ENCODE results near the gene GAL3ST2. TPM values are rescaled to one million over a fixed set of nuclear protein-coding genes. Genes with fewer than 3 reads are reported as not detected.
A peak's percentile ranks its signal among the peaks of the same experiment; 100 is the strongest.
"Not testable (repeated sequence)": the region's sequence is repeated elsewhere in the genome, so short reads cannot be mapped to it uniquely, and the experiment has no call there.

GAL3ST2 gene
- total RNA-seq, 2 experiments from 2014 or later = 0.20 TPM; not detected in 1

- Mint-ChIP-seq H3K9me3 (ENCODE audit: low read depth) (no peaks in the 10 kb centered on the region), H3K4me1 (peaks cover 11% of the 10 kb centered on the region), H3K4me3 (peak overlapping the region; percentile 56), H3K27ac (no peak overlapping the region), H3K36me3 (no peaks in the 10 kb centered on the region), H3K27me3 (peaks cover 8% of the 10 kb centered on the region)
- CTCF ChIA-PET = interaction anchor here (0.8 to 1.5 kb wide), 5 partner anchors 40 to 76 kb away, joined by 3 to 6 read pairs (median 3); no protein-coding TSS in a partner anchor
- ATAC-seq (peak; percentile 37), DNase-seq (peak; percentile 46)
These were observed 28.0 kb downstream of the GAL3ST2 start for GRCh38 chr2:241804326-241805229.

GRCh38 chr2:241806217-241806616, 29.6 kb downstream of the GAL3ST2 start:
- H3K27me3 Mint-ChIP-seq; DNase-seq; H3K4me3 Mint-ChIP-seq; ATAC-seq; CTCF ChIA-PET; H3K27ac Mint-ChIP-seq; H3K36me3 Mint-ChIP-seq; H3K9me3 Mint-ChIP-seq (ENCODE audit: low read depth): not testable (repeated sequence)
- peaks cover 11% of the 10 kb centered on the region for H3K4me1 Mint-ChIP-seq

GRCh38 chr2:241808051-241808720, 31.6 kb downstream of the GAL3ST2 start:
- H3K9me3 Mint-ChIP-seq (ENCODE audit: low read depth) = no peaks in the 10 kb centered on the region
- H3K27ac Mint-ChIP-seq = no peak overlapping the region
- CTCF ChIA-PET = no interaction called here
- H3K4me3 Mint-ChIP-seq = no peak overlapping the region
- H3K27me3 Mint-ChIP-seq = peaks cover 10% of the 10 kb centered on the region
- H3K4me1 Mint-ChIP-seq = peaks cover 11% of the 10 kb centered on the region
- no peak for DNase-seq
- ATAC-seq = no peak
- H3K36me3 Mint-ChIP-seq = no peaks in the 10 kb centered on the region

DNA sequence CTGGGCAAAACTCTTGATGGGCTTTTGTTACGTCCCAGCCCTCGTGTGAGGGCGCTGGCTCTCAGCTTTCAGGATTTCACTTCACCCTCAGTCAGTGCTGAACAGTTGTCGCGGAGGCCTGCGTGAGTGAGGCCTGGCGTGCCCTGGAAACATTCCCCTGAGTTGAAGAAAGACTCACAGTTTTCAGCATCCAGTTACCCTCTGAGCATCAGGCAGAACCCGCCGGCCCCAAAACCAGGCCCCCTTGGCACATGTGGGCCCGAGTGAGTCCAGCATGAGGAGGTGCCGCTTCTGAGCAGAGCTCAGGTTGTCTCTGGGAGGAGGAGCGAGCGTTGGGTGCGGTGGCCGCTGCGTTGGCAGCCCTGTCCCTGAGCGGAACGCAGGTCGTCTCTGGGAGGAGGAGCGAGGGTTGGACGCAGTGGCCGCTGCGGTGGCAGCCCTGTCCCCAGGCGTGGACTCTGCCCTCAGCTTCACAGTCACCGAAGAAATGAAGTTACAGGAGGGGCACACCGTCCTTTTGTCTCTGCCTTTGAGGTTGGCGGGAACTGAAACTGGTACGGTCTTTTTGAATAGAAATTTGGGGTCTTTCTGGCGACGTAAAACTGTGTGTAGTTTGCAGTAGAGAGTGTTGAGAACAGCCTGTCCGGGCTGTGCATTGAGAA, 32.2 kb downstream of the GAL3ST2 start, which contains the start of gene NEU4:
TSS of gene NEU4 (plus strand) at position 473 of the 662 bp plus-strand sequence. CDS start 5,292 bp downstream, outside the sequence.
- CTCF ChIA-PET = no interaction called here
- ATAC-seq (no peak), DNase-seq (no peak)
- Mint-ChIP-seq H3K4me1 (peaks cover 9% of the 10 kb centered on the region), H3K27ac (no peak within 1 kb of the TSS), H3K36me3 (no peaks in the 10 kb centered on the region), H3K4me3 (no peak within 1 kb of the TSS), H3K27me3 (peaks cover 8% of the 10 kb centered on the region), H3K9me3 (ENCODE audit: low read depth) (no peaks in the 10 kb centered on the region)

DNA sequence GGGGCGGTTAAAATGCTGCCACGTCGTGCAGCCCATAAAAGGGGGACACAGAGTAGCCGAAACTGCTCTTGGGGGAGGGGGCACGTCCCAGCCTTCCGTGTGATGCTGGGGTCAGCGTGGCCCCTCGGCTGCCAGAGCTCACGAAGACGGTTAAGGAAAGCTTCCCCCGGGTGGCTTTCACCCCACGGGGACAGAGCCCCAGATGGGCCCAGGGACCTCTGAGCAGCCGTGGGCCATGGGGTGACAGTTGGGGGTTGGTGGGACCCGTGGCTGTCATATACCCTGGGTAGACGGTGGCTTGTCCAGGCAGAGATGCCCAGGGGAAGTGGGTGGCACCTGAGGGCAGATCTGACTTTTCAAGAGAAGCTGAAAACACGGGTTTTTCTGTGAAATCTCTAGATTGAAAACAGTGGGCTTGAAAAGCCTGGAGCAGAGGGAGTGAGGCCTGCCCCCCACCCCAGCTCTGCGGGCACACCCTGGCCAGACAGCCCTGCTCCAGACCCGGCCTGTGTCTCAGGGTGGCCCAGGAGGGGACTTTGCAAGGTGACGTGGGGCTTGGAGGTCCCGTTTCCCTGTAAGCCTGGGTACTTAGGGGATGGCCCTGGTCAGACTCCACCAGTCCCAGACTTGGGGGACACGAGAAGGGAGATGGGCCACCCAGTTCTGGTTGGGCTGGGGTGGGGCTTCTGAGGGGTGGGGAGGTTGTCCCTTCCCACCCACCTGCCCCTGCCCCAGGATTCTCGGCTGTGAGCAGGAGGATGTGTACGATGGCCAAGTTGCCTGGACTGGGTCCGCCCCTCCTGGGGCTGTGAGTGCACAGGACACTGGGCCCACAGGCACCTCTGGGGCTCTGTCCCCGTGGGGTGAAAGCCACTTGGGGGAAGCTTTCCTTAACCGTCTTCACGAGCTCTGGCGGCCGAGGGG, 33.0 kb downstream of the GAL3ST2 start:
- CTCF ChIA-PET = no interaction called here
- Mint-ChIP-seq H3K4me1 (peaks cover 9% of the 10 kb centered on the region), H3K27me3 (peaks cover 5% of the 10 kb centered on the region), H3K36me3 (no peaks in the 10 kb centered on the region), H3K9me3 (ENCODE audit: low read depth) (no peaks in the 10 kb centered on the region), H3K27ac (no peak overlapping the region), H3K4me3 (no peak overlapping the region)
- ATAC-seq (no peak), DNase-seq (no peak)

GRCh38 chr2:241810307-241811200, 33.9 kb downstream of the GAL3ST2 start:
- H3K4me3 Mint-ChIP-seq = no peak overlapping the region
- H3K36me3 Mint-ChIP-seq = no peaks in the 10 kb centered on the region
- H3K9me3 Mint-ChIP-seq (ENCODE audit: low read depth) = no peaks in the 10 kb centered on the region
- H3K27ac Mint-ChIP-seq = no peak overlapping the region
- ATAC-seq (no peak), DNase-seq (no peak)
- peaks cover 2% of the 10 kb centered on the region for H3K27me3 Mint-ChIP-seq
- H3K4me1 Mint-ChIP-seq = peaks cover 5% of the 10 kb centered on the region
- CTCF ChIA-PET = no interaction called here

DNA sequence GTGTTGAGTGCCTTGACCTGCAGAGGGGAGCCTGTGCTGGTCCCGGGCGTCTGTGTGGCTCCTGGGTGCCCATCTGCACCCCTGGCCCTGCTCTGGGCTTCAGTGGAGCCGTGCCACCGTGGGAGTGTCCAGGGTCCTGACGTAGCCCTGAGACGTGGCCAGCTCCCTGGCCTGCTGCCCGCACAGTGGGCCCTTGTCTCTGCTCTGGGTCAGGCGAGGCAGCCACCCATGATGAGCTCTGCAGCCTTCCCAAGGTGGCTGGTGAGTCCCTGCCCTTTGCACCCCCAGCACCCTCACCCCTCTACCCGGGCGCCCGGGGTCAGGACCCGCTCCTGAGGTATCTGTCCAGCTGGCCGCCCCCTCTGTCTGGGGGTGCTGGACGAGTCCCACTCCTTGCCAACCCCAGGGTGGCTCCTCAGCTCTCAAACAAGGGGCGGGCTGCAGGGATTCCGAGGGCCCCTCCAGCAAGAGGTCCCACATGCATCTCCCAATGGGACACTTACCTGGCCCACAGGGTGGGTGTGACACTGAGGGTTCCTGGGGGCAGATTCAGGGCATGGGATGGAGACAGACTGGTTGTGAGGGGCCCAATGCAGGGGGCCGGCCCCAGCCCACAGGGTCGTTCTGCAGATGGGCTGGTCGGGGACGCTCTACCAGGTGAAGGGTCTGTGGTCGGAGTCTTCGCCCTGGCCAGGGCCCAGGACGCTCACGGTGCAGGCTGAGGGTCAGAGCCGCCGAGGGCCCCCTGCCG, 34.8 kb downstream of the GAL3ST2 start:
- no peaks in the 10 kb centered on the region for H3K36me3 Mint-ChIP-seq
- no peaks in the 10 kb centered on the region for H3K9me3 Mint-ChIP-seq (ENCODE audit: low read depth)
- H3K27me3 Mint-ChIP-seq = peaks cover 2% of the 10 kb centered on the region
- CTCF ChIA-PET = no interaction called here
- H3K27ac Mint-ChIP-seq = no peak overlapping the region
- ATAC-seq (no peak), DNase-seq (no peak)
- H3K4me3 Mint-ChIP-seq = no peak overlapping the region
- peaks cover 5% of the 10 kb centered on the region for H3K4me1 Mint-ChIP-seq

DNA sequence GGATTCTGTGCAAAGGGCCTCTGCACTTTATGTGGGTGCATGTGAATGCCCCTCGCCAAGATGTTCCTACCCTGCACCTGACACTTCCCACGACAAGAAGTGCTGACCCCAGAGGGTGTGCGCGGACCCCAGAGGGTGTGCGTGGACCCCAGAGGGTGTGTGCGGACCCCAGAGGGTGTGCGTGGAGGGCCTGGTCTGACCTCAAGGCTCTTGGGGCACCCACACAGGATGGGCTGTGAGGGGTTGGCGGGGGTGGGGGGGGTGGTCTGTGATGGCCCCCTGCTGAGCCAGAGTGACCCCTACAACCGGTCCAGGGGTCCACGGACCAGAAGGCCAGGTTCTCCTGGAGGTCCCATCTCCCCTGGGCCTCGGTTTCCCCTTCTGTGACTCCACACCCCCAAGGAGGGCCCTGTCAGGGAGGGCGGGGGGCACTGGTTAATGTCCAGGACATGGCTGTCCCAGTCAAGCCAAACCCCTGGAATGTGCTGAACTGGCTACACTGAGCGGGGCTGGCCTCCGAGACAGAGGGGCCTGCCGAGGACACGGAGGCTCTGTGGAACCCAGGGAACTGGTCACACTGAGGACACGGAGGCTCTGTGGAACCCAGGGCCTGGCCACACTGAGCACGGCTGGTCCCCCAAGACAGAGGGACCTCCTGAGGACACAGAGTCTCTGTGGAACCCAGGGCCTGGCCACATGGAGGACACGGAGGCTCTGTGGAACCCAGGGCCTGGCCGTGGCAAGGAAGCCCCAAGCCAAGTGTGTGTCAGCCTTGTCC, 35.5 kb downstream of the GAL3ST2 start:
- Mint-ChIP-seq H3K4me1 (peaks cover 5% of the 10 kb centered on the region), H3K9me3 (ENCODE audit: low read depth) (no peaks in the 10 kb centered on the region), H3K36me3 (no peaks in the 10 kb centered on the region), H3K27ac (no peak overlapping the region), H3K27me3 (peaks cover 2% of the 10 kb centered on the region), H3K4me3 (no peak overlapping the region)
- CTCF ChIA-PET = no interaction called here
- DNase-seq (no peak), ATAC-seq (no peak)

- H3K27me3 Mint-ChIP-seq = peaks cover 2% of the 10 kb centered on the region
- CTCF ChIA-PET = no interaction called here
- H3K27ac Mint-ChIP-seq = no peak overlapping the region
- ATAC-seq (no peak), DNase-seq (no peak)
- H3K9me3 Mint-ChIP-seq (ENCODE audit: low read depth) = no peaks in the 10 kb centered on the region
- H3K4me1 Mint-ChIP-seq = peaks cover 9% of the 10 kb centered on the region
- no peak overlapping the region for H3K4me3 Mint-ChIP-seq
- no peaks in the 10 kb centered on the region for H3K36me3 Mint-ChIP-seq
These were observed 36.4 kb downstream of the GAL3ST2 start for GRCh38 chr2:241812730-241813643.

DNA sequence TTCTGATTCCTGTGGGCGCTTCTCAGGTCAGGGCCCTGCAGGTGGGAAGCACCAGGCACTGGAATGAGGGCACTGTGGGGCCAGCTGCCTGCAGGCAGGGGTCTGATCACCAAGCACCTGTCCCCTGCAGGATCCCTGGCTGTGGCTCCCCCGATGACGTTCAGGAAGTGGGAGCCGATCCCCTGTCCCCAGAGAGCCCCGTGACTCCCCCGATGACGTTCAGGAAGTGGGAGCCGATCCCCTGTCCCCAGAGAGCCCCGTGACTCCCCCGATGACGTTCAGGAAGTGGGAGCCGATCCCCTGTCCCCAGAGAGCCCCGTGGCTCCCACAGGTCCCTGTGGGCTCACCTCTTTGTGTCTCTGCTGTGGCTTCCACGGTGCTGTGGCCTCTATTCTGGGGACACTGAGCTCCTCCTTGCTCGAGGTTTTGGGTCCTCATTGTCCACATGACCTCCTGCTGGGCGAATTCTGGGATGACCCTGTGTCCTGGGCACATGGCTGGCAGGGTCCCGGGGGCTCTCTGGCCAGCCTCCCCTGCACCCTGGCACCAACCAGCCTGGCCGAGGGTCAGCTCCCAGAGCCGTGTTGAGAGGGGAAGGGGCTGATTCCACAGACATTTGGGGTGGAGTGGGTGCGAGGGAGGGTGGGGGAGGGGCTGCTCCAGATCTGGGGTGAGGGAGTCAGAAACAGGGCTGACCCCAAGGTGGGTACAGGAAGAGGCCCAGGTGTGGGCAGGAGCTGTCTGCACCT, 37.2 kb downstream of the GAL3ST2 start:
- CTCF ChIA-PET = no interaction called here
- ATAC-seq = peak; percentile 40
- no peaks in the 10 kb centered on the region for H3K36me3 Mint-ChIP-seq

More for the DNA sequence above, 37.2 kb downstream of the GAL3ST2 start:
- H3K9me3 Mint-ChIP-seq (ENCODE audit: low read depth) = no peaks in the 10 kb centered on the region
- H3K27me3 Mint-ChIP-seq = peaks cover 5% of the 10 kb centered on the region
- peak; percentile 39 for DNase-seq
- peaks cover 9% of the 10 kb centered on the region for H3K4me1 Mint-ChIP-seq
- no peak overlapping the region for H3K4me3 Mint-ChIP-seq
- no peak overlapping the region for H3K27ac Mint-ChIP-seq

Data from activated CD8-positive, alpha-beta memory T cell treated with anti-CD3 and anti-CD28 coated beads, Interleukin-2, amount 10 ng/mL, durations not matched to agents 7 days and 5 days (primary cell).